SJCRH30 (cell line): ENCODE data around the gene BAIAP2. TPM values are rescaled to one million over a fixed set of nuclear protein-coding genes. Genes with fewer than 3 reads are reported as not detected.
"Not testable (repeated sequence)": the region's sequence is repeated elsewhere in the genome, so short reads cannot be mapped to it uniquely, and the experiment has no call there.

Experiments
- DNase-seq, 2 experiments: peaks; one replicate each; pipeline ENCODE4 v3.0.0-alpha.2; 2015 to 2020
- H3K27ac ChIP-seq: fragments of 250-450 bp; sonication (Bioruptor Pico); 2 replicates; pipeline ENCODE4 v1.5.1; 2020; ENCODE audit warnings: mild to moderate bottlenecking, moderate library complexity
- H3K27me3 ChIP-seq: fragments of 250-450 bp; sonication (Bioruptor Pico); 2 replicates; pipeline ENCODE4 v1.5.1; 2020; ENCODE audit warnings: mild to moderate bottlenecking, moderate library complexity
- H3K36me3 ChIP-seq: fragments of 250-450 bp; sonication (Bioruptor Pico); 2 replicates; pipeline ENCODE4 v1.5.1; 2020; ENCODE audit warnings: mild to moderate bottlenecking, moderate library complexity
- H3K4me1 ChIP-seq: fragments of 250-450 bp; sonication (Bioruptor Pico); 2 replicates; pipeline ENCODE4 v1.5.1; 2020; ENCODE audit warnings: mild to moderate bottlenecking, moderate library complexity
- H3K4me3 ChIP-seq: fragments of 250-450 bp; sonication (Bioruptor Pico); 2 replicates; pipeline ENCODE4 v1.5.1; 2020; ENCODE audit warnings: mild to moderate bottlenecking, moderate library complexity
- H3K9me3 ChIP-seq: fragments of 250-450 bp; sonication (Bioruptor Pico); replicated peaks from 2 replicates; pipeline ENCODE4 v1.5.1; 2020; ENCODE audit warnings: mild to moderate bottlenecking, moderate library complexity
- total RNA-seq: library from RNA; depleted of rRNA; stranded (reverse); fragments of >200 nt; shearing (Covaris generic); gene quantifications from 2 replicates; pipeline ENCODE4 v1.2.3, GENCODE V29; 2014

The BAIAP2 gene
- total RNA-seq, 1 experiment from 2014 or later: 26.0 TPM

GRCh38 chr17:81068411-81069134 is 33.6 kb downstream of the BAIAP2 start:
- Histone ChIP-seq H3K36me3 (no peaks in the 10 kb centered on the region), H3K27ac (no peak overlapping the region), H3K9me3 (no peaks in the 10 kb centered on the region), H3K27me3 (no peaks in the 10 kb centered on the region), H3K4me3 (no peak overlapping the region), H3K4me1 (peaks cover 45% of the 10 kb centered on the region)
- no peak for DNase-seq

- no peak for DNase-seq
- no peaks in the 10 kb centered on the region for H3K9me3 ChIP-seq
- no peaks in the 10 kb centered on the region for H3K36me3 ChIP-seq
- H3K4me3 ChIP-seq: no peak overlapping the region
- H3K4me1 ChIP-seq: peaks cover 39% of the 10 kb centered on the region
- H3K27me3 ChIP-seq: no peaks in the 10 kb centered on the region
- H3K27ac ChIP-seq: no peak overlapping the region
Measured at GRCh38 chr17:81069135-81069645, 34.2 kb downstream of the BAIAP2 start.

GRCh38 chr17:81070541-81071246 is 35.7 kb downstream of the BAIAP2 start:
- Histone ChIP-seq H3K36me3 (no peaks in the 10 kb centered on the region), H3K27me3 (no peaks in the 10 kb centered on the region), H3K27ac (no peak overlapping the region), H3K4me3 (no peak overlapping the region), H3K9me3 (no peaks in the 10 kb centered on the region), H3K4me1 (peaks cover 27% of the 10 kb centered on the region)
- DNase-seq: no peak

GRCh38 chr17:81071761-81072741 is 37.1 kb downstream of the BAIAP2 start:
- DNase-seq: no peak
- Histone ChIP-seq H3K9me3 (no peaks in the 10 kb centered on the region), H3K27me3 (no peaks in the 10 kb centered on the region), H3K4me1 (peaks cover 13% of the 10 kb centered on the region), H3K4me3 (no peak overlapping the region), H3K36me3 (no peaks in the 10 kb centered on the region), H3K27ac (no peak overlapping the region)

- H3K27ac ChIP-seq: no peak overlapping the region
- H3K4me3 ChIP-seq: no peak overlapping the region
- DNase-seq: no peak
- H3K27me3 ChIP-seq: no peaks in the 10 kb centered on the region
- no peaks in the 10 kb centered on the region for H3K36me3 ChIP-seq
- peaks cover 3% of the 10 kb centered on the region; the same call in 1 of the 2 replicates for H3K4me1 ChIP-seq
- no peaks in the 10 kb centered on the region for H3K9me3 ChIP-seq
Measured at GRCh38 chr17:81073967-81074839, 39.3 kb downstream of the BAIAP2 start.

GRCh38 chr17:81074875-81075274 is 39.9 kb downstream of the BAIAP2 start:
- peaks cover 3% of the 10 kb centered on the region; the same call in 1 of the 2 replicates for H3K4me1 ChIP-seq
- H3K27ac ChIP-seq: no peak overlapping the region
- H3K4me3 ChIP-seq: no peak overlapping the region
- H3K9me3 ChIP-seq: no peaks in the 10 kb centered on the region
- no peaks in the 10 kb centered on the region for H3K36me3 ChIP-seq
- H3K27me3 ChIP-seq: no peaks in the 10 kb centered on the region
- no peak for DNase-seq

GRCh38 chr17:81075307-81075706 is 40.4 kb downstream of the BAIAP2 start:
- H3K27ac ChIP-seq: no peak overlapping the region
- no peak overlapping the region for H3K4me3 ChIP-seq
- no peak for DNase-seq
- H3K9me3 ChIP-seq: no peaks in the 10 kb centered on the region
- H3K27me3 ChIP-seq: no peaks in the 10 kb centered on the region
- no peaks in the 10 kb centered on the region for H3K36me3 ChIP-seq
- peaks cover 3% of the 10 kb centered on the region; the same call in 1 of the 2 replicates for H3K4me1 ChIP-seq

- no peak for DNase-seq
- Histone ChIP-seq H3K27ac (no peak overlapping the region), H3K9me3 (no peaks in the 10 kb centered on the region), H3K36me3 (no peaks in the 10 kb centered on the region), H3K4me1 (peaks cover 3% of the 10 kb centered on the region; the same call in 1 of the 2 replicates), H3K4me3 (no peak overlapping the region), H3K27me3 (no peaks in the 10 kb centered on the region)
Measured at GRCh38 chr17:81076141-81076679, 41.3 kb downstream of the BAIAP2 start.

GRCh38 chr17:81078026-81078913 is 43.3 kb downstream of the BAIAP2 start:
- H3K27me3 ChIP-seq, H3K36me3 ChIP-seq, DNase-seq, H3K9me3 ChIP-seq, H3K4me3 ChIP-seq, H3K27ac ChIP-seq, H3K4me1 ChIP-seq: not testable (repeated sequence)

- H3K4me3 ChIP-seq: no peak overlapping the region
- H3K4me1 ChIP-seq: no peaks in the 10 kb centered on the region; the same call in 1 of the 2 replicates
Measured at GRCh38 chr17:81080019-81080418, 45.1 kb downstream of the BAIAP2 start.

GRCh38 chr17:81081222-81082176 is 46.5 kb downstream of the BAIAP2 start:
- Histone ChIP-seq H3K4me1 (no peaks in the 10 kb centered on the region), H3K36me3 (no peaks in the 10 kb centered on the region; the same call in 1 of the 2 replicates), H3K4me3 (no peak overlapping the region), H3K27me3 (no peaks in the 10 kb centered on the region), H3K9me3 (no peaks in the 10 kb centered on the region), H3K27ac (no peak overlapping the region)
- DNase-seq: no peak

More at GRCh38 chr17:81080019-81080418, 45.1 kb downstream of the BAIAP2 start:
- H3K27ac ChIP-seq: no peak overlapping the region
- no peaks in the 10 kb centered on the region for H3K9me3 ChIP-seq
- no peak for DNase-seq
- no peaks in the 10 kb centered on the region for H3K36me3 ChIP-seq
- no peaks in the 10 kb centered on the region for H3K27me3 ChIP-seq
